ENCODE data around the gene HRH2. TPM values are rescaled to one million over a fixed set of nuclear protein-coding genes. Genes with fewer than 3 reads are reported as not detected.

Gene HRH2
- total and polyA plus RNA-seq, 4 experiments from 2014 or later, result 0.63 to 5.2 (median 4.1) TPM

- DNase-seq, result no peak
- Mint-ChIP-seq H3K36me3 (peaks cover 16 to 32% of the 10 kb centered on the region in 2 donors), H3K4me3 (no peak overlapping the region), H3K27ac (peak overlapping the region in 4 of 7 donors; percentile 8 to 59 (median 34)), H3K4me1 (peaks cover 16 to 37% (median 27%) of the 10 kb centered on the region in 4 donors), H3K9me3 (no peaks in the 10 kb centered on the region), H3K27me3 (no peaks in the 10 kb centered on the region)
- no peak overlapping the region for H3K27ac ChIP-seq (ENCODE audit: low read depth, low read length)
- CTCF ChIA-PET (ENCODE audit: partially characterized antibody), result interaction anchor here (1.1 to 1.4 kb wide), 2 partner anchors 16 to 28 kb away, joined by 3 to 5 read pairs; no protein-coding TSS in a partner anchor
- H3K9me3 ChIP-seq (ENCODE audit: control insufficient read depth in 1 of 2, low read length in 2 of 2), result no peaks in the 10 kb centered on the region
- intact Hi-C loops (cut with micrococcal nuclease), result no loop called here
- H3K36me3 ChIP-seq (ENCODE audit: insufficient read depth, low read length), result peaks cover 20% of the 10 kb centered on the region
- H3K4me1 ChIP-seq (ENCODE audit: insufficient read depth, low read length), result no peaks in the 10 kb centered on the region
- H3K4me3 ChIP-seq (ENCODE audit: low read length in 2 of 2), result no peak overlapping the region
- H3K27me3 ChIP-seq (ENCODE audit: insufficient read depth, low read length), result no peaks in the 10 kb centered on the region
- POLR2A ChIA-PET (ENCODE audit: partially characterized antibody), result no interaction called here
These were observed 22.6 kb downstream of the HRH2 start for GRCh38 chr5:175680463-175680862.

GRCh38 chr5:175681045-175681967, 23.4 kb downstream of the HRH2 start:
- Histone ChIP-seq H3K4me1 (ENCODE audit: insufficient read depth, low read length) (no peaks in the 10 kb centered on the region), H3K9me3 (ENCODE audit: control insufficient read depth in 1 of 2, low read length in 2 of 2) (no peaks in the 10 kb centered on the region), H3K27ac (ENCODE audit: low read depth, low read length) (no peak overlapping the region), H3K4me3 (ENCODE audit: low read length in 2 of 2) (no peak overlapping the region), H3K36me3 (ENCODE audit: insufficient read depth, low read length) (peaks cover 20% of the 10 kb centered on the region), H3K27me3 (ENCODE audit: insufficient read depth, low read length) (no peaks in the 10 kb centered on the region)
- intact Hi-C loops (cut with micrococcal nuclease), result no loop called here
- ChIA-PET CTCF (ENCODE audit: partially characterized antibody) (interaction anchor here (1.1 to 1.4 kb wide), 3 partner anchors 15 to 29 kb away, joined by 3 to 5 read pairs (median 3); no protein-coding TSS in a partner anchor), POLR2A (ENCODE audit: partially characterized antibody) (no interaction called here)
- Mint-ChIP-seq H3K27me3 (no peaks in the 10 kb centered on the region), H3K27ac (no peak overlapping the region), H3K4me3 (no peak overlapping the region), H3K36me3 (peaks cover 16 to 39% of the 10 kb centered on the region in 2 donors), H3K4me1 (peaks cover 16 to 35% (median 23%) of the 10 kb centered on the region in 4 donors), H3K9me3 (no peaks in the 10 kb centered on the region)
- no peak for DNase-seq

GRCh38 chr5:175681968-175682340, 24.1 kb downstream of the HRH2 start:
- Histone ChIP-seq H3K4me1 (ENCODE audit: insufficient read depth, low read length) (no peaks in the 10 kb centered on the region), H3K27ac (ENCODE audit: low read depth, low read length) (no peak overlapping the region), H3K9me3 (ENCODE audit: control insufficient read depth in 1 of 2, low read length in 2 of 2) (no peaks in the 10 kb centered on the region), H3K27me3 (ENCODE audit: insufficient read depth, low read length) (no peaks in the 10 kb centered on the region), H3K4me3 (ENCODE audit: low read length in 2 of 2) (no peak overlapping the region), H3K36me3 (ENCODE audit: insufficient read depth, low read length) (peaks cover 20% of the 10 kb centered on the region)
- H3K4me1 Mint-ChIP-seq, result peaks cover 15 to 28% (median 19%) of the 10 kb centered on the region in 4 donors
- ChIA-PET CTCF (ENCODE audit: partially characterized antibody) (interaction anchor here (0.8 to 1.2 kb wide), 2 partner anchors 14 to 148 kb away, joined by 3 read pairs; no protein-coding TSS in a partner anchor), POLR2A (ENCODE audit: partially characterized antibody) (no interaction called here)
- H3K27me3 Mint-ChIP-seq, result no peaks in the 10 kb centered on the region
- no peak for DNase-seq
- H3K27ac Mint-ChIP-seq, result no peak overlapping the region
- peaks cover 16 to 40% of the 10 kb centered on the region in 2 donors for H3K36me3 Mint-ChIP-seq
- H3K4me3 Mint-ChIP-seq, result no peak overlapping the region
- H3K9me3 Mint-ChIP-seq, result no peaks in the 10 kb centered on the region
- intact Hi-C loops (cut with micrococcal nuclease), result no loop called here

GRCh38 chr5:175682664-175683063, 24.8 kb downstream of the HRH2 start:
- H3K27me3 Mint-ChIP-seq, result no peaks in the 10 kb centered on the region
- H3K4me3 ChIP-seq (ENCODE audit: low read length in 2 of 2), result no peak overlapping the region
- H3K27ac Mint-ChIP-seq, result no peak overlapping the region
- intact Hi-C loops (cut with micrococcal nuclease), result no loop called here
- H3K9me3 Mint-ChIP-seq, result no peaks in the 10 kb centered on the region
- peaks cover 10 to 21% (median 14%) of the 10 kb centered on the region in 4 donors for H3K4me1 Mint-ChIP-seq
- POLR2A ChIA-PET (ENCODE audit: partially characterized antibody), result no interaction called here
- DNase-seq, result no peak
- no peaks in the 10 kb centered on the region for H3K9me3 ChIP-seq (ENCODE audit: control insufficient read depth in 1 of 2, low read length in 2 of 2)
- H3K4me3 Mint-ChIP-seq, result no peak overlapping the region
- peaks cover 16 to 43% of the 10 kb centered on the region in 2 donors for H3K36me3 Mint-ChIP-seq
- H3K4me1 ChIP-seq (ENCODE audit: insufficient read depth, low read length), result no peaks in the 10 kb centered on the region
- H3K27me3 ChIP-seq (ENCODE audit: insufficient read depth, low read length), result no peaks in the 10 kb centered on the region
- no peak overlapping the region for H3K27ac ChIP-seq (ENCODE audit: low read depth, low read length)
- H3K36me3 ChIP-seq (ENCODE audit: insufficient read depth, low read length), result peaks cover 20% of the 10 kb centered on the region
- CTCF ChIA-PET (ENCODE audit: partially characterized antibody), result interaction anchor here (0.8 to 2.0 kb wide), 4 partner anchors 14 to 149 kb away, joined by 3 to 5 read pairs (median 4); no protein-coding TSS in a partner anchor

- no peak overlapping the region for H3K4me3 ChIP-seq (ENCODE audit: low read length in 2 of 2)
- no peaks in the 10 kb centered on the region for H3K4me1 ChIP-seq (ENCODE audit: insufficient read depth, low read length)
- Mint-ChIP-seq H3K4me1 (peaks cover 9 to 16% (median 13%) of the 10 kb centered on the region in 4 donors), H3K27ac (peak overlapping the region in 1 of 7 donors; percentile 24), H3K36me3 (peaks cover 19 to 45% of the 10 kb centered on the region in 2 donors), H3K4me3 (no peak overlapping the region), H3K9me3 (no peaks in the 10 kb centered on the region), H3K27me3 (no peaks in the 10 kb centered on the region)
- DNase-seq, result no peak
- POLR2A ChIA-PET (ENCODE audit: partially characterized antibody), result no interaction called here
- H3K27ac ChIP-seq (ENCODE audit: low read depth, low read length), result no peak overlapping the region
- no peaks in the 10 kb centered on the region for H3K9me3 ChIP-seq (ENCODE audit: control insufficient read depth in 1 of 2, low read length in 2 of 2)
- H3K27me3 ChIP-seq (ENCODE audit: insufficient read depth, low read length), result no peaks in the 10 kb centered on the region
- CTCF ChIA-PET (ENCODE audit: partially characterized antibody), result interaction anchor here (1.6 to 2.0 kb wide), 2 partner anchors 36 to 149 kb away, joined by 4 to 5 read pairs; no protein-coding TSS in a partner anchor
- intact Hi-C loops (cut with micrococcal nuclease), result no loop called here
- H3K36me3 ChIP-seq (ENCODE audit: insufficient read depth, low read length), result peaks cover 20% of the 10 kb centered on the region
These were observed 25.4 kb downstream of the HRH2 start for GRCh38 chr5:175683231-175683630.

- no peak overlapping the region for H3K27ac Mint-ChIP-seq
- peaks cover 20% of the 10 kb centered on the region for H3K36me3 ChIP-seq (ENCODE audit: insufficient read depth, low read length)
- intact Hi-C loops (cut with micrococcal nuclease), result no loop called here
- H3K4me3 ChIP-seq (ENCODE audit: low read length in 2 of 2), result no peak overlapping the region
- no peaks in the 10 kb centered on the region for H3K27me3 Mint-ChIP-seq
- ChIA-PET CTCF (ENCODE audit: partially characterized antibody) (interaction anchor here (1.6 to 3.2 kb wide), 4 partner anchors 11 to 150 kb away, joined by 3 to 15 read pairs (median 4); no protein-coding TSS in a partner anchor), POLR2A (ENCODE audit: partially characterized antibody) (no interaction called here)
- no peak overlapping the region for H3K27ac ChIP-seq (ENCODE audit: low read depth, low read length)
- no peaks in the 10 kb centered on the region for H3K9me3 Mint-ChIP-seq
- H3K4me1 Mint-ChIP-seq, result peaks cover 9 to 14% (median 12%) of the 10 kb centered on the region in 4 donors
- no peaks in the 10 kb centered on the region for H3K9me3 ChIP-seq (ENCODE audit: control insufficient read depth in 1 of 2, low read length in 2 of 2)
- no peaks in the 10 kb centered on the region for H3K27me3 ChIP-seq (ENCODE audit: insufficient read depth, low read length)
- peaks cover 19 to 45% of the 10 kb centered on the region in 2 donors for H3K36me3 Mint-ChIP-seq
- no peak overlapping the region for H3K4me3 Mint-ChIP-seq
- no peak for DNase-seq
- H3K4me1 ChIP-seq (ENCODE audit: insufficient read depth, low read length), result no peaks in the 10 kb centered on the region
These were observed 26.1 kb downstream of the HRH2 start for GRCh38 chr5:175683921-175684320.

GRCh38 chr5:175684931-175685330, 27.1 kb downstream of the HRH2 start:
- H3K4me1 Mint-ChIP-seq, result peaks cover 4 to 13% (median 9%) of the 10 kb centered on the region in 4 donors
- peak overlapping the region in 1 of 8 donors; percentile 12 for H3K4me3 Mint-ChIP-seq
- ChIA-PET CTCF (ENCODE audit: partially characterized antibody) (interaction anchor here (1.6 to 5.7 kb wide), 4 partner anchors 10 to 151 kb away, joined by 3 to 40 read pairs (median 10); no protein-coding TSS in a partner anchor), POLR2A (ENCODE audit: partially characterized antibody) (no interaction called here)
- H3K36me3 ChIP-seq (ENCODE audit: insufficient read depth, low read length), result peaks cover 20% of the 10 kb centered on the region
- no peak overlapping the region for H3K4me3 ChIP-seq (ENCODE audit: low read length in 2 of 2)
- no peak for DNase-seq
- no peaks in the 10 kb centered on the region for H3K4me1 ChIP-seq (ENCODE audit: insufficient read depth, low read length)
- H3K27ac ChIP-seq (ENCODE audit: low read depth, low read length), result no peak overlapping the region
- H3K27me3 Mint-ChIP-seq, result no peaks in the 10 kb centered on the region
- no peaks in the 10 kb centered on the region for H3K9me3 ChIP-seq (ENCODE audit: control insufficient read depth in 1 of 2, low read length in 2 of 2)
- no peaks in the 10 kb centered on the region for H3K27me3 ChIP-seq (ENCODE audit: insufficient read depth, low read length)
- intact Hi-C loops (cut with micrococcal nuclease), result no loop called here
- H3K27ac Mint-ChIP-seq, result peak overlapping the region in 3 of 7 donors; percentile 32 to 68 (median 60)
- peaks cover 19 to 49% of the 10 kb centered on the region in 2 donors for H3K36me3 Mint-ChIP-seq
- no peaks in the 10 kb centered on the region for H3K9me3 Mint-ChIP-seq
